NCI-H1930 (cell line): Measurements from ENCODE around the gene A1CF.
"Not testable (repeated sequence)": the region's sequence is repeated elsewhere in the genome, so short reads cannot be mapped to it uniquely, and the experiment has no call there.

Source experiments
- DNase-seq, 2 experiments: peaks; one replicate each; lab custom pipeline; 2025; lab: John Stamatoyannopoulos, UW

Gene A1CF, protein sequence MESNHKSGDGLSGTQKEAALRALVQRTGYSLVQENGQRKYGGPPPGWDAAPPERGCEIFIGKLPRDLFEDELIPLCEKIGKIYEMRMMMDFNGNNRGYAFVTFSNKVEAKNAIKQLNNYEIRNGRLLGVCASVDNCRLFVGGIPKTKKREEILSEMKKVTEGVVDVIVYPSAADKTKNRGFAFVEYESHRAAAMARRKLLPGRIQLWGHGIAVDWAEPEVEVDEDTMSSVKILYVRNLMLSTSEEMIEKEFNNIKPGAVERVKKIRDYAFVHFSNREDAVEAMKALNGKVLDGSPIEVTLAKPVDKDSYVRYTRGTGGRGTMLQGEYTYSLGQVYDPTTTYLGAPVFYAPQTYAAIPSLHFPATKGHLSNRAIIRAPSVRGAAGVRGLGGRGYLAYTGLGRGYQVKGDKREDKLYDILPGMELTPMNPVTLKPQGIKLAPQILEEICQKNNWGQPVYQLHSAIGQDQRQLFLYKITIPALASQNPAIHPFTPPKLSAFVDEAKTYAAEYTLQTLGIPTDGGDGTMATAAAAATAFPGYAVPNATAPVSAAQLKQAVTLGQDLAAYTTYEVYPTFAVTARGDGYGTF

DNA sequence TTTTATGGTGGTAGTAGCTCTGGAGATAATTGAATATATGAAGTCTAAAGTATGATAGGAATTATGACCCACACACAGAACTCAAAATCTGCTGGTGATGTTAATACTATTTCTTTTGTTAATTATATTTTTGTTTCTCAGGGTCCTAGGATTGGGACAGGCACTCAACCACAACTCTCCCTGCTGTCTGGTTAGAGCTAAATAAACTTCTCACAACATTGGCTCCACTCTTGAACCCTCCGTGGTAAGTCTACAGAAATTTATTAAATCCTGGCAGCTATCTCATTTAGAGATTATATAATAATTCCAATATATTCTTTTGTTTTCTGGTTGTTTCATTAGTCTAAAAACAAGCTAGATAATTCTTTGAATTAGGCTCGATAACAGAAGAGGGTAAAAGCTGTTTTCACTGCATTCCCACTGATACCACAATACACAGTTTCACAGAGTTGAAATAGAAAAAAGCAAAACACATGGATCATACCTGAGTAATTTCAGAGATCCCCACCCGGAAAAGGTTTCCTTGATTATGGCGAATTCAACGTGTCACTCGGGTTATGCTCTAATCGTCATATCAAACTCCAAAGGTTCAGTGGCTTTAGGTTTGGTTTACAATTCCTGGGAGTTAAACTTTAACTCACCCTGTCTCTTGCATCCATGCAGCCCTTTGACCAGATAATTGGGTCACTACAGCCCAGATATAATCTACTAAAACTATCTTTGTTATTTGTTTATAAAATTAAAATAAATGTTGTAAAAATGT is at the start of gene A1CF:
Gene A1CF, minus strand, starts transcription at position 531 of the 763 bp plus-strand sequence. CDS start 25,687 bp downstream, outside the sequence.
- DNase-seq, result no peak

DNA sequence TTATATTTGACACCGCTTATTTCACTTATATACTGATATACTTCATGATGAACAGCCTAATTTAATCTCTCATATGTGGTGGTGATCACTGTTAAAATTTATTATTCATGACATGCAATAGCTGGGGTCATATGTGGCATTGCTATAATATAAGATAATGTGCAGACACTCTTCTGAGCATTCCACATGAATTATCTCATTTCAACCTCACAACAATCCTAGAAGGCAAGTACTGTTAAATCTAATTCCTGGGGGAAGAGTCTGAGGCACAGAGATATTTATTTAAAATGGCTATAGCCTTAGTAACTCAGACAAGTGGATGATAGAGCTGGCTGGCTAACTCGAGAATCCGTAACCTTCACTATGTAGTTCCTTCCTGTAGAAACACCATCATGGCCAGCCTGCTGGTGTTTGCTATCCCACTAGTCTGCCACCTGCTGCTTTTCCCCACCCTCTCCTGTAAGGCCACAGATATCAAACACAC is 46.6 kb upstream of the A1CF start:
- DNase-seq, result no peak

DNA sequence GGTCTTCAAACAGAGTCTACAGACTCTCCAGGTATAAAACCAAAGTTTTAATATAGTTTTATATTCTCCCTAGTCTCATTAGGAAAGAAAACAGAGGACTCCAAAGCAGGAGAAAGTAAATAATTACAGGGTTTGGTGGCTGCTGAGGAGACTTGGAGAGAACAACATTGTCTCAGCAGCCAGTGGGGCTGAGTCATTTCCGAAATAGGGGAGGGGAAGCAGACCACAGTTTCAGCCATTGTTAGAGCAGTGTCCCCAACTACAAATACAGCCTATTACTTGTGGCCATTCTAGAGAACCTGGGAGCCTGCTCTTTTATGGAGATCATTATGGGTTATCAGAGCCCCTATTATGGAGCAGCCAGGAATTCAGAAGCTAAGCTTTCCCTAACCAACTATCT is 44.2 kb upstream of the A1CF start:
- no peak for DNase-seq

DNA sequence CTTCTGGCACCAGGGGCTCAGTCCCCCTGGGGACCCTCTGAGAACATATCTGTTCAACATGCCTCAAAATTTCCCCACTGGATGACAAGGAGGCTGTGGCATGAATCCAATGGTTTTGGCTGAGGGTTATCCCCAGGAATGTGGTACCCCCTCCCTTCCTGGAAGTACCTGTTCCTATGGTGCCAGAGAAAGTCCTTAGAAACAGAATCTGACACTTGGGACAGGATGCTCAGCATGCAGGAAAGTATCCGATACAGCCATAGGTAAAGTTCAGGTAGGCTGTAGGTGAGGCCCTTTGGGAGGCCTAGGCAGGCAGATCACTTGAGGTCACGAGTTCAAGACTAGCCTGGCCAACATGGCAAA is 42.7 kb upstream of the A1CF start:
- DNase-seq, result no peak

DNA sequence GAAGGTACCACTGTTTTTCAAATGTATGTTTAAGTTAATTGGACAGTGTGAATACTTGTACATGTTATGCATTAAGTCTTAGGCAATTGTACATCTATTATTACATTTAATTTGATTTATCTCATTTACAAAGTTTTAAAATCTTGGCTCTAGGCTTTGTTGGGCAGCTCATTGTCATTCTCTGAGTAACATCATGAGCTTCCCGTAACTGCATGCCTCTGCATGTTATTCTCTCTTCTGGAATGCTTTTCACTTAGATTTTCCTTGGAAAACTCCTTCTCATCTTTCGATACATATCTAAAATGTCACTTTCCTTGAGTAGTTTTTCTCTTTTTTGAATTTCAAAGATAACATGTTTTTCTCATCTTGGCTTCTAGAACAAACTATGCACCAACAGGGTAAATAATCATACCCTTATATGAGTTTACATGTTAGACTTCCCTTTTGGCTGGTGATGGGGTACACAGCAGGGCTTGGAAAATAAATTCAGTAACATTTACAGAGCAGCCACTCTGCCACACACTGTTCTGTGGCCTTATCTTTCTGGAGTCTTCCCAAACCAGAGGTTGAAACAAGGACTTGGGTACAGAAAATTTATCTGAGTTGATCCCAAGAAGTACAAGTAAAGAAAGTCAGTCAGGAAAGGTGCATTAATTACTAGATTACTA is 42.2 kb upstream of the A1CF start:
- DNase-seq, result no peak

DNA sequence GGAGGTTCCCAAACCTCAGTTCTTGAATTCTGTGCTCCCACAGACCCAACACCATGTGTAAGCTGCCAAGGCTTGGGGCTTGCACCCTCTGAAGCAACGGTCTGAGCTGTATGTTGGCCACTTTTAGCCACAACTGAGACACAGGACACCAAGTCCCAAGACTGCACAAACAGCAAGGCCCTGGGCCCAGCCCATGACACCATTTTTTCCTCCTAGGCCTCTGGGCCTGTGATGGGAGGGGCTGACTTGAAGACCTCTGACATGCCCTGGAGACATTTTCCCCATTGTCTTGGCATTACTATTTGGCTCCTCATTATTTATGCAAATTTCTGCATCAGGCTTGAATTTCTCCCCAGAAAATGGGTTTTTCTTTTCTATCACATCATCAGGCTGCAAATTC is 38.0 kb upstream of the A1CF start:
- DNase-seq, result not testable (repeated sequence)

DNA sequence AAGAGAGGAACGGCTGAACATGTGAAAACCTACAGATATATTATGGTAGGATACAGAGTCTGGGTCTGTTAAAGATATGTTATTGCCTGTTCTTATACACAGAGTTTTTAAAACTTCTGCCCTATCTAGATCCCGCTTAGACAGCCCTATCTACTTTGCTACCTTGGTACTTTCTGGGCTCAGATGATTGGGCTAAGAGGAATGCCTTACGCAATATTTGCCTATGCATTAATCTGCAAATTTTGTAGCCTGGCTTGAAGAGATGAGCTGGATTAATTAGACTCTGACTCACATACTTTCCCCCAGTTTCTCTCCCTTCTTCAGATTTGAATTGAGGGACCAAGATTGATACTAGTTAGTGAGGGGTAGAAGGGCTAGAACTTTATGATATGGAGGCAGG is 33.6 kb upstream of the A1CF start:
- DNase-seq, result no peak

DNA sequence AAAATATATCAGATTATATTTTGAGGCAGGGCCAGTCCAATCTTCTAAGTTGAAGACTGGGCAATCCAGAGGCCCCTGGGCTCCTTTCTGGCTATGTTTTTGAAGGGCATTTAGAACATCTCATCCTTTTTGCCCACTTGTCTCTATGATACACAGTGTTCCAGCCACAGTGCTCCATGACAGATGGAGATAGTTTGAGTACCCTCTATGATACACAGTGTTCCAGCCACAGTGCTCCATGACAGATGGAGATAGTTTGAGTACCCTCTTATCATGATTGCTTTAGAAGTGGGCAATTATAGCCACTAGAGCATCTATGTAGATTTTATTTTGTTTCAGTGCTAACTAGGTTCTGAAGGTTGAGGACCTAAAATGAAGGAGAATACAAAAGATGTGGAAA is 33.1 kb upstream of the A1CF start:
- no peak for DNase-seq

DNA sequence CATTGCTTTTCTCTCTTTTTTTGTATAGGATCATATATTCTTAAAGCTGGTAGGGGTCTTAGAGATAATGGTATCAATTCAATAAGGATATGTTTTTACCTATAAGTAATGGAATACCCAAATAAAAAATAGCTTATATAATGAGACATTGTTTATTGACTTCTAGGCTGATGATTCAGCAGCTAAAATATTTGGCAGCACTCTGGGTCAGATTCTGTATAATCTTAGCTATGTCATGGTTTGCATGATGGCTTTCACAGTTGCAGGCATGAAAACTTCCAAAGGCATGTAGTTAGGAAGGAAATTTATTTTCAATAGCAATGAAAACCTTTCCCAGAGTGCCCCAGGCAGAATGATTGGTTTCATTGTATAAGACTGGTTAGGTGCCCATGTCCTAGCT is 32.1 kb upstream of the A1CF start:
- DNase-seq, result no peak

DNA sequence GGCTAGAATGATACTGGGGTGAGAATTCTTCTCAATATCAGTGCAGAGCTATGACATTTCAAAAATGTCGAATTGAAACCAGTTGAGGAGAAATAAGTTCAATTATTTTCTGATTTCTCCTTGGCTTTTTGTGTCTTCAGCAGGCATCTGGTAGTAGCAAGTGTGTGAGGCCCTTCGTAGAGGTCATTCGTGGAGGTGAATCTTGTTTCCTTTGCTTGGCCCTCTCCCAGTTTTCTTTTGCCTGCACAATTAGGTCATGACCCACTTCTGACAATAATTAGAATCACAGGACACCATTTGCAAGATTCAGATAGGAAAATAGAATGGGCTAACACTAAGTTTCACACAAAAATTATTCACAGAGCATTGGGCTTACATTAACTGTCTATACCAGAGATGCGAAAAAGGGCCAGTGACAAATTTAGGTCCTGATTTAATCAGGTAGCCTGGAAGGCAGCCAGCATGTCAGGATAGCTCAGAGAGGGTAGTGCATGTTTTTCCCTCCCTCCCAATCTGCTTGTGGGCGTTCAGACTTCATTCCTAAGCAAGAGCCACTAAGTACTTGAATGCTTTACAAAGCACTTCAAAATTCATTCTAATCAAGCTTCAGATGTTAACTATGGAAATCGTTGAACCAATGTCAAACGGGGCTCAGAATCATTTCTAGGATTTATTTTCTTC is 24.0 kb upstream of the A1CF start:
- DNase-seq, result no peak

DNA sequence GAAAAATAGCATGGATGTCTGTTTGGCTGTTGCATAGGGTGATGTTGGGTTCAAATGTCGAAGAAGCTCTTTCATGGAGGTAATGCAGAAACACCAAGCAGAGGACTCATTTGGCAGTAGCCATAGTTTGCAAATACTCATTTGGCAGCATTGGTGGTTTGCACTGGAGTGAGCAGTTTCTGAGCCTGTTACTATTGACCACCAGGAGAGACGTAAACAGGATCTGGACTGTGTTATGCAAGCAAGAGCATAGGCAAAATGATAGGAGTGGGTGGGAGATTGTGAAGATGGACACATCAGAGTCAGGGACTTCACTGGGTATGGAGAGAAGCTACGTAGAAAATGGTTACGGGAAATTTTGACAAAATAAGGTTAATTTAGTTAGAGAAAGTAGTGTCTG is 22.9 kb upstream of the A1CF start:
- no peak for DNase-seq

DNA sequence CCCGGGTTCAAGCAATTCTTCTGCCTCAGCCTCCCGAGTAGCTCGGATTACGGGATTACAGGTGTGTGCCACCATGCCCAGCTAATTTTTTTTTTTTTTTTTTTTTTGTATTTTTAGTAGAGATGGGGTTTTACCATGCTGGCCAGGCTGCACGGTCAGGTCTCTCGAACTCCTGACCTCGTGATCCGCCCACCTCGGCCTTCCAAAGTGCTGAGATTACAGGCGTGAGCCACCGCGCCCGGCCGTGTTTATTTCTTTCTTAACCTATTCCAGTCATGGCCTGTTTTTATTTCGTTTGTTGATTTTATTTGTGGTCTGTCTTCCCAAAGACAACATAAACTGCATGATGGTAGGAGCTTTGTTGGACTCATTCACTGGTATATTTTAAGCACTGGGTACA is 20.4 kb upstream of the A1CF start:
- DNase-seq, result not testable (repeated sequence)

DNA sequence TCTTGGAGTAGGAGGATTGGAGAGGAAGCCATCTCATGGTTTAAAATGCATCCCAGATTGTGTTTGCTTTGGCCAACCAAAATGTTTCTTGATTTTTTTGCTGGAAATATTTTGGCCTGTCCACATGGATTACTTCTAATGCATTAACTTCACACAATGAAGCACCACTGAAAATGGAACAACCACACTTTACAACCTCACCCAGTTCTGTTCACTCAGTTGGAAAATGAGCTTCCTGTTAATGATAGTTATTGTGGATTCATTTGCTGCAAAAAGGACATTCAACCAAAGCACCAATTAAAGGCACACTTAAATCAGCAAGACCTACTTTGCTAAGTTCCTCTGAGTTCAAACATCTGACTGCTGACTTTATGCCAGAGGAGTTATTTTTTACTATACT is 11.3 kb upstream of the A1CF start:
- DNase-seq, result no peak

DNA sequence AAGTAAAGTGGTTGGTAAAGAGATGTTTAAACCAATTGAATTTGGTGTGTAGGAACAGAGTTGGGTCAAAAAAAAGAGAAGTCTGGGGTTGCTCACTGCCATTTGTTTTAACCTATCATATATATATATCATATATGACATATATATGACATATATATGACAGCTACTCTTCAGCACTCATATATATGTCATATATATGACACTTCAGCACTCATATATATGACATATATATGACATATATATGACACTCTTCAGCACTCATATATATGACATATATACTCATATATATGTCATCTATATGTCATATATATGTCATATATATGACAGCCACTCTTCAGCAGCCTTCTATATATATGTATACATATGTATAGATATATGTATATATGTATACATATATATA is 8.9 kb upstream of the A1CF start:
- no peak for DNase-seq

DNA sequence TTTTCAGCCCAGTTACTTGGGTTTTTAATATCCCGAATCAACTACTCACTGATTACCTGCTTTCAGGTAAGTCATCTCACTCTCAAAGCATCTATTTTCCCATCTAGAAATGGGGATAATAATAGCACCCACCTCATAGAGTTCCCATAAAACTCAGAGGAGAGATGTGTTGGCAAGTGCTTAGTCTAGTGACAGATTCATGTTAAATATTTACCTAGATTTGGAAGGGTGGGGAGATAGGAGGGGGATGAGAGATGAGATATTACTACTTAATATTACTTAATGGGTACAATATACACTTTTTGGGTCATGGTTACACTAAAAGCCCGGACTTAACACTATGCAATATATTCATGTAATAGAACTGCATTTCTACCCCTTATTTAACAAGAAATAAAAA is 7.0 kb upstream of the A1CF start:
- no peak for DNase-seq

DNA sequence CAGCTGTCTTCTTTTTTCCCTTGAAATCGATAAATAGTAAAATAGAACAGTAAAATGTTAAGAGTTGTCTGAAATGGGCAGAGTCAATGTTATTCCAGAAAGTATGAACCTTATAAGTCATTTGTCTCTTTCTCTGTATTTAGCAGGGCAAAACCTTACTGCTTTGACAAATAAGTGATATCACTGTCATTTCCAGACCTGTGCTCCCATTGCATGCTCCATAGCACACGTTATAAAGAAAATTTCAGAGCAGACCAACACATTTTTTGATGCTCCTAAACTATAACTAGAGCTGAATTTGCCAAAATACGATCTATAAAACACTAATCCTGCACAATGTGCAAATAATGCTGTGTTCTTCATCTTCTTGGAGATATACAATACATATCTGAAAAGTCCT is 1.1 kb downstream of the A1CF start:
- no peak for DNase-seq

DNA sequence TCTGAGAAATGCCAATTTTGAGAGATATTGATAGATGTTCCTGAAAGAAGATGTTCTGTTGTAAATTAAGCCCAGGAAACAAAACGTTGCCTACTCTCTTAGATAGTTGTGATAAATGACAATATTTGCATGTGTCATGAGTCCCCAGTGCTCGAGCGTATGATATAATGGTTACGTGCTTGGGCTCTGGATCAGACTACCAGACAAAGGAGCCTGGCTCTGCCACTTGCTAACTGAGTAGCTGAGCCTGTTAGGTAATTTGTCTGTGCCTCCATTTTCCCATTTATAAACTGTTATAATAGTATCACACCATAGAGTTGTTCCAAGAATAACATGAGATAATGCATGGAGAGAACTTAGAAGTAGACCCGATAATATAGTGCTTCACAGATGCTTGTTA is 1.8 kb downstream of the A1CF start:
- DNase-seq, result no peak

DNA sequence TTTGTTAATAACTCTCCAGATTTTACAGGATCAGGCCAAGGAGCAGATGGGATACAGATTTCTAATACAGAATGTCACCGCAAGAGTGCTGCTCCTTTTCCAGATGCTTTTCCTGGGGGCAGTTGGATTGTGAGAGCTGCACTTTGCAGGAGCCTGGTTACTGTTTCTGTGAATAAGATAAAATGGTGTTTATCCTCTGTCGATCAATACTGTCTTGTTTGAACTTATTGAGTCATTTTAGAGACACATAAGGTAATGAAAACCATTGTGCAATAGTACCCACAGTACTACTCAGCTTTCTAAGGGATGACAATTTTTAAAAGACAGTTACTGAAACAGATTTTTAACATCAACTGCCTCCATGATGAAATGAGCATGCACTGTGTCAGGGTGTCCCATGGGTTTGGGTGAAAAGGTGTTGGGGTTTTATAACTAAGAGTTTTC is 2.9 kb downstream of the A1CF start:
- no peak for DNase-seq

DNA sequence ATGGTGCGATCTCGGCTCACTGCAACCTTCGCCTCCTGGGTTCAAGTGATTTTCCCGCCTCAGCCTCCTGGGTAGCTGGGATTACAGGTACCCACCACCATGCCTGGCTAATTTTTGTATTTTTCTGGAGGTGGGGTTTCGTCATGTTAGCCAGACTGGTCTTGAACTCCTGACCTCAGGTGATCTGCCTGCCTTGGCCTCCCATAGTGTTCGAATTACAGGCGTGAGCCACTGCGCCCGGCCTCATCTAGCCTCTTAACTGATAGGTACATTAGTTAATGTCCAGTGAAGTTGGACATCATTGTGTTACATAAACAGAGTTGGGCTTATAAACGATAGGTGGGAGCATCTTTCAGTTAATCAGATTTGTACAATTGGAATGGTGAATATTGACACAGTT is 4.4 kb downstream of the A1CF start:
- not testable (repeated sequence) for DNase-seq

DNA sequence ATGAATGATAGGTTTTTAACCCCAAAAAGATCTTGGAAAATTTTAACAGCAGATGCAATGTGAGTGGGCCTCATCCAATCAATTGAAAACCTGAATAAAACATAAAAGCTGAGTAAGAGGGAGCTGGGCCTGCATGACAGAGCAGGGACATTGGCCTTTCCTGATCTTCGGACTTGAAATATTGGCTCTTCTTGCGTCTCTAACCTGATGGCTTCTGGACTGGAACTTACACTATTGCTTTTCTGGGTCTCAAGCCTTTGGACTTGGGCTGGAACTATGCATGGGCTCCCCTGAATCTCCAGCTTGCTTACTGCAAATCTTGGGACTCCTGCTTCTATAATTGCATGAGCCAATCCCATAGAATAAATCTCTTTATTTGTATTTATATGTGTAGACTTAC is 9.0 kb downstream of the A1CF start:
- no peak for DNase-seq

DNA sequence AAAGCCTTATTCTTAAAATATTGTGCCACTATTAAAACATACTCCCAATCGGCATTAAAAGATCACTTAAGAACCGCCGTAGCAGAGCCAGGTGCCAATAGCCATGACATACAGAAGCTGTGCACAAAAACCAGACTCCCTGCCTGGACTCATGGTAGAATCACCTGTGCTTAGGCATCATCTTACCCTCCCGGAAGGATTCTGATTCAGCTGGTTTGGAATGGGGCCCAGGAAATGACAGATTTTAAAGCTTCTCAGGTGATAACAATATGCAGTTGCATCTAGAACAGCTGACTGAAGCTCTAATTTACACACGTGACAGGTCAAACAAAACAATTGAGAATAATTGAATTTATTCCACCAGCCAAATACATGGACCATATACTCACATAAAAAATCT is 10.7 kb downstream of the A1CF start:
- DNase-seq, result no peak

DNA sequence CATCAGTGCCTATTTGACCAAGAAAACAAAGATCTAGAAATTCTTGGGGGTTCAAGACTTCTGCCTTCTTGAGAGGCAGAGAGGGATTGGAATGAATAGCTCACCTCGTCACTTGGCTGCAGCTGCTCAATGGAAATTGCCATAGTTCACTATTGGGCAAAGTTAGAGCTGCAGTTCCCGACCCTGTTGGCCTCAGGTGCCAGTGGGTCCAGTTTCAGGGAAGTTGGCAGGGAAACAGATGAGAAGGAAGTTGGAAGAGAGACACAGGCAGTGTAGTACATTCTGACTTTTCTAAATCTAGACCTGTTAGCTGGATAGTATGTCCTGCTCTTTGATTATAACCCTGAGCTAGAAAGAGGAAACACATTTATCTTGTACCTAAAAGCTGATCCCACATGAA is 19.1 kb downstream of the A1CF start:
- DNase-seq, result no peak
